ENCODE measurements around the gene RBM10. TPM values are rescaled to one million over a fixed set of nuclear protein-coding genes. Genes with fewer than 3 reads are reported as not detected.

The RBM10 gene
- total RNA-seq, 1 experiment from 2014 or later = 55.8 TPM

- Histone ChIP-seq H4K91ac (ENCODE audit: insufficient read length, low read depth, low read length) (peak within 1 kb of the TSS; percentile 42), H2BK120ac (ENCODE audit: low read depth, low read length, poor library complexity, severe bottlenecking) (peak within 1 kb of the TSS; percentile 99), H3K56ac (ENCODE audit: insufficient read length, low read depth, low read length) (peak within 1 kb of the TSS; percentile 69), H2BK20ac (ENCODE audit: low read depth, low read length, poor library complexity, severe bottlenecking) (no peak within 1 kb of the TSS), H3K23ac (ENCODE audit: insufficient read length, low read depth, low read length) (no peak within 1 kb of the TSS), H3K4me1 (ENCODE audit: insufficient read depth, low read length) (0 out of 2 replicates have a peak, but pooled peaks cover 2% of the 10 kb centered on the region), H3K23me2 (ENCODE audit: insufficient read length, low read depth, low read length, poor library complexity, severe bottlenecking) (peaks cover 5% of the 10 kb centered on the region), H3K9ac (ENCODE audit: extremely low read depth, insufficient read length, low read length) (peak within 1 kb of the TSS; percentile 96), H3K79me2 (ENCODE audit: insufficient read depth, low read length) (peaks cover 15% of the 10 kb centered on the region; the same call in 1 of the 2 replicates), H4K5ac (ENCODE audit: insufficient read length, low read depth, low read length) (peak within 1 kb of the TSS; percentile 81), H2AK5ac (ENCODE audit: insufficient read length, low read length) (peak within 1 kb of the TSS; percentile 83), H3K79me1 (ENCODE audit: insufficient read depth, low read depth, low read length, poor library complexity, severe bottlenecking) (peaks cover 2% of the 10 kb centered on the region), H3K27me3 (ENCODE audit: insufficient read depth, low read length) (no peaks in the 10 kb centered on the region), H3T11ph (ENCODE audit: low read length) (peak within 1 kb of the TSS; percentile 80), H3K18ac (ENCODE audit: insufficient read length, low read depth, low read length) (peak within 1 kb of the TSS; percentile 99), H3K14ac (ENCODE audit: insufficient read depth, low read length) (peak within 1 kb of the TSS; percentile 99), H2BK15ac (ENCODE audit: low read depth, low read length) (no peak within 1 kb of the TSS), H2BK12ac (ENCODE audit: insufficient read length, low read depth, low read length) (peak within 1 kb of the TSS; percentile 67), H2BK5ac (ENCODE audit: insufficient read length, low read length) (peak within 1 kb of the TSS; percentile 98), H3K9me3 (ENCODE audit: control insufficient read depth, low read depth, low read length) (no peaks in the 10 kb centered on the region), H2AFZ (ENCODE audit: low read length) (no peak within 1 kb of the TSS), H4K8ac (replicated peaks; ENCODE audit: insufficient read length, low read depth, low read length) (peak within 1 kb of the TSS; percentile 57), H3K4ac (ENCODE audit: low read depth, low read length) (peak within 1 kb of the TSS; percentile 62), H3K4me2 (ENCODE audit: insufficient read depth, insufficient read length, low read length) (peak within 1 kb of the TSS; percentile 52), H3K27ac (ENCODE audit: insufficient read length, low read depth, low read length) (peak within 1 kb of the TSS; percentile 93), H4K20me1 (ENCODE audit: control insufficient read depth, insufficient read depth, insufficient read length) (peaks cover 2% of the 10 kb centered on the region)
- Mint-ChIP-seq H3K27ac (peak within 1 kb of the TSS; percentile 100), H3K36me3 (ENCODE audit: insufficient read depth in 1 of 3, low read depth in 3 of 3) (peaks cover 11 to 27% (median 16%) of the 10 kb centered on the region in 3 experiments; a peak in 6 of 7 replicates), H3K27me3 (ENCODE audit: low read depth) (peaks cover 3% of the 10 kb centered on the region; the same call in 1 of the 2 replicates), H3K4me3 (peak within 1 kb of the TSS; percentile 98 to 100), H3K9me3 (no peaks in the 10 kb centered on the region; a peak in 1 of 5 replicates), H3K4me1 (peaks cover 5 to 24% of the 10 kb centered on the region in 2 experiments)
- WGBS (ENCODE audit: extremely low coverage, insufficient read length, low lambda C conversion rate) = no CpG with 5 or more reads among the region's 46 CpGs
- TF ChIP-seq CTCF (conservative IDR thresholded peaks at IDR 0.05) = no peak
- peak; percentile 79 for DNase-seq
These were observed 87.8 kb downstream of the RBM10 start, which contains the start of gene USP11 for GRCh38 chrX:47232803-47233332. USP11 (plus strand) TSS chrX:47233009; CDS start chrX:47233044, 35 bp downstream.
